Measurements from ENCODE around the gene STARD5.
"Not testable (repeated sequence)": the region's sequence is repeated elsewhere in the genome, so short reads cannot be mapped to it uniquely, and the experiment has no call there.

Gene STARD5

GRCh38 chr15:81323944-81324881 lies at the start of gene STARD5:
Gene STARD5 (minus strand): TSS chr15:81324141. CDS start chr15:81324099, 42 bp downstream.
- DNase-seq (ENCODE audit: low spot score) = peak; percentile 99

- DNase-seq (ENCODE audit: low spot score) = no peak
These were observed 49.2 kb upstream of the STARD5 start for GRCh38 chr15:81373176-81373575.

DNA sequence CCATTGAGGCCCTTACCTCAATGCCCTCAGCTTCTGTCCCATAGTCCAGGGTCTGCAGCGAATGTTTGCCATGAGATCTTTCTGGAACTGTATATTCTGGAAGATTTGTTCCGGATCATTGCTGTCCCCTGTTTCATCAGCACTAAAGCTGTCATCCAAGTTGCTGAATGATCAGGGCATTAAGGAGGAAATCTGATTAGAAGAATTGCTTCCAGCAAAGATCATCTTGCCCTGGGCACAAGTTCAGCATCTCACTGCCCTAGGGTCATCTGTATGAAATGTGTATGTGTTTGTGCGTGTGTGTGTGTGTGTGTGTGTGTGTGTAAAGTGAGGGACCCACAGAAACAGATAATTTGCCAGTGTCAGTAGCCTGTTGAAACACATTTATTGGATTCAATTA lies 48.6 kb upstream of the STARD5 start:
- DNase-seq (ENCODE audit: low spot score) = no peak

DNA sequence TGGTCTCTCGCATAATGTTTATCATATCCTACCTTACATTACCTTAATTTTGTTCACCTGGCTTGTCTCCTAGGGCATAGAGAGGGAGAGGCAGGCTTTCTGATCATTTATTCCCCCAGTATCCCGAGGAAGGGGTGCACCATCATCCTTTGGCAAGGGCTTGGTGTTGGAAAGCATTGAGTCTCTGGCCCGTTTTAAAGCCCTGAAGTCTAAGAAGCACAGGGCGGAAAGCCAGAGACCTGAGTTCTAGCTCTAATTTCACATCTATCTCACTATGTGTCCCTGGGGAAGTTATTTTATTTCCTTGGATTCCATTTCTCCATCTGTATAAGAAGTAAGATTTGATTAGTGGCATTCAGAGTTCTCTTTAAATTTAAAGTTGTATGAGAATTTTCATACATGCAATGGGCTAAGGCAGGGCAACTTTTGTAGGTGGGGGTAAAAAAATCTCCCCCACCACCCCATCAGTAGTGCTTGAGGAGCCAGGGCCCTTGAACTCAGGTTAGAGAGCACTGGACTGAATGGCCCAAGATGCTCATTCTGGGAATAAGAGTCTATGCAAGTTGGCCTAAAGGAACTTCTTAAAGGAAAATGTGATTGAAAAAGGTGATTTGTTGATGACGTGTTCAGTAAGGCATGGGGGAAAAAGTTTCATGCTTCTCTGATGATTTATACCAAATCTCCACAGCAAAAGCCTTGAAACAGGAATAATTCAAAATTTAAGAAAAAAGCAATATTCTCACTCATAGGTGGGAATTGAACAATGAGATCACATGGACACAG lies 40.0 kb upstream of the STARD5 start:
- no peak for DNase-seq (ENCODE audit: low spot score)

GRCh38 chr15:81363276-81363675 lies 39.3 kb upstream of the STARD5 start:
- DNase-seq (ENCODE audit: low spot score) = no peak

GRCh38 chr15:81362790-81363189 lies 38.8 kb upstream of the STARD5 start:
- no peak for DNase-seq (ENCODE audit: low spot score)

DNA sequence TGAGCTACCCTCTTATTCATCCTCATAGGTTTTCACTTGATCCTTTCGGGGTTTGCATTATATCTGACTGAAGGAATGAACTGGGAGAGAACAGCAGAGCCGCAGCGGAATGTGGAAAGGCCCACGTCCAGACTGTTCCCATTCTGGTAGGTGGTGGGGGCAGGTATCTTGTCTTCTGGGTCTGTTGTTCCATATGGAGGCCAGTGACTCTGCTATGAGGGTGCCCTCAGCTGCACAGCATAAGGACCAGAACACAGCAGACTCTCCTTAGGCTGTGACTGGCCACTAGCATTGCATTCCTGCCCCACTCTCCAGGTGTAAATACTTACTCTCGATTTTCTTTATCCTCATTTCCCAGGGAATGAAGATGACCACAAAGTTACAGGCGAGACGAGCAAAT lies 38.0 kb upstream of the STARD5 start:
- DNase-seq (ENCODE audit: low spot score) = no peak

DNA sequence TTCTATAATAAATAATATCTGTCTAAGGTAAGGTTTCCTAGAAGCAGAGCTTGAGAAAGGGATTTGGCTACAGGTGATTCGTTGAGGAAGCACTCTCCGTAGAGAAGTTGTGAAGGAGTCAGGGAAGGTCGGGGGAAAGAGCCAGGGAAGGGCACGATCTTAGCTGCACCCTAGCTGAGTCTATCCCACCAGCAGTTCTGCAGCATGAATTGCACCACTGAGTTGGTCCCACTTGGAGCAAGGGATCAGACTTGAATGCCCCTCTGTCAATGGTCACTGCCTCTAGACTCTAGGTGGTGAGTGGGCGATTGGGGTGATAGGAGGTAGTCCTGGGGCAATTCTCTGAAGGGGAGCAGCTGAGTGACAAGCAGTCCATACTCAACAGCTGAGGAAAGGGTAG lies 36.5 kb upstream of the STARD5 start:
- DNase-seq (ENCODE audit: low spot score) = no peak

DNA sequence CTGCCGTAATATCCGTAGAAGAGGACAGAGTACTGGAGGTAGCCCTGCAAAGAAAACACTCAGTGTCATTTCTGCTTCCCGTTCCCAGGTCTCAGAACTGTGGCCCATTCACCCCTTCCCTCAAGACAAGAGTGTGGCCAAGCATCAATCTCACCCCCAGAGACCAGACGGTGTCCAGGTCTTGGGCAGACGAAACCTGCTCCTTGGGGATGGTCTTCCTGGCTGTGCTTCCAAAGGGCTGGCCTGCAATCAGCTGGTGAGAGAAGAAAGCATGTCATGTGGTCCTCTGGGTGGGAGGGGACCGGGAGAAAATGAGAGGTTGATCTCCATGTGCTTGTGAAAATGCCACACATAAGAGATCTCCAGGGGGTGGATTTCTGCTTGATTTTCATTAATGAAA lies 34.3 kb upstream of the STARD5 start:
- no peak for DNase-seq (ENCODE audit: low spot score)

GRCh38 chr15:81357180-81357686 lies 33.3 kb upstream of the STARD5 start:
- no peak for DNase-seq (ENCODE audit: low spot score)

GRCh38 chr15:81356252-81356651 lies 32.3 kb upstream of the STARD5 start:
- DNase-seq (ENCODE audit: low spot score) = no peak

- no peak for DNase-seq (ENCODE audit: low spot score)
These were observed 27.7 kb upstream of the STARD5 start for GRCh38 chr15:81351651-81352050.

DNA sequence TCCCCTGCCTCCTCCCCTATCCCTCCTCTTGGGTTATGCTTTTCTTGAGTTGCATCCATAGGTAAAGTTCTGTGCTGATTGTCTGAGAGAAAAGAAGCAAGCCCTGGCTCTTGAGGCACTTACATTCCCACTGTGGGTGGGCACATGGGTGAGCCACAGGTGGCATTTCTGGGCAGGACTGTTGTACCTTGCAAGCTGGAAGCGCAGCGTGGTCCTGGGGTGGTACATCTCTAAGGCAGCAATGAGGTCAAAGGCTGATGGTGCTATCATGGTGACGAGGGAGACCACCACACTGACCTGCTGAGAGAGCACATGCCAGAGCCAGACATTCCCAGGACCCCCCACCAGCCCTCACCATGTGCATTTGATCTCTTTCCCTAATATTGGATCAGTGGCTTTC lies 25.3 kb upstream of the STARD5 start:
- DNase-seq (ENCODE audit: low spot score) = no peak

DNA sequence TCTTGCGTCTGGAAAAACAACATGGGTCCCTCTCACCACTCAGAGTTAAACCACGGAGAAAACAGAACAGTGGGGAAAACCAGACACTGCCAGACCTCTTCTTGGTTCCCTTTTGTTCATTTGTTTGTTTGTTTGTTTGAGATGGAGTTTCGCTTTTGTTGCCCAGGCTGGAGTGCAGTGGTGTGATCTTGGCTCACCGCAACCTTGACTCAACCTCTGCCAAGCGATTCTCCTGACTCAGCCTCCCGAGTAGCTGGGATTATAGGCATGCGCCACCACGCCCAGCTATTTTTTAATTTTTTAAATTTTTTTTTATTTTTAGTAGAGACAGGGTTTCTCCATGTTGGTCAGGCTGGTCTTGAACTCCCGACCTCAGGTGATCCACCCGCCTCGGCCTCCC lies 24.8 kb upstream of the STARD5 start:
- DNase-seq (ENCODE audit: low spot score) = not testable (repeated sequence)

DNA sequence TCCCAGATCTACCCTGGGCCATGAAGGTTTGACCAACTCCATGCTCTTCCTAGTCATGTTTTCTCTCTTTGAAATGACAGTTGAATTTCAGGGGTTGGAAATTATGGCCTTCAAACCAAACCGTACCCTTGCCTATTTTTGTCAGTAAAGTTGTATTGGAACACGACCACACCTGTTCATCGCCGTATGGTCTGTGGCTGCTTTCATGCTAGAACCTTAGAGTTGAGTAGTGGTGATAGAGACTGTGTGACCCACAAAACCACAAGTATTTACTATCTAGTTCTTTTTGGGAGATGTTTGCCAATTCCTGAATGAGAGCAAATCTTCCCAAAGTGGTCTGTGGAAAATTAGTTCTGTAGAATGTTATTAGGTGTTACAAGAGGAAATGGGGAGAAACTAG lies 24.0 kb upstream of the STARD5 start:
- no peak for DNase-seq (ENCODE audit: low spot score)

GRCh38 chr15:81346611-81347010 lies 22.7 kb upstream of the STARD5 start:
- DNase-seq (ENCODE audit: low spot score) = no peak

DNA sequence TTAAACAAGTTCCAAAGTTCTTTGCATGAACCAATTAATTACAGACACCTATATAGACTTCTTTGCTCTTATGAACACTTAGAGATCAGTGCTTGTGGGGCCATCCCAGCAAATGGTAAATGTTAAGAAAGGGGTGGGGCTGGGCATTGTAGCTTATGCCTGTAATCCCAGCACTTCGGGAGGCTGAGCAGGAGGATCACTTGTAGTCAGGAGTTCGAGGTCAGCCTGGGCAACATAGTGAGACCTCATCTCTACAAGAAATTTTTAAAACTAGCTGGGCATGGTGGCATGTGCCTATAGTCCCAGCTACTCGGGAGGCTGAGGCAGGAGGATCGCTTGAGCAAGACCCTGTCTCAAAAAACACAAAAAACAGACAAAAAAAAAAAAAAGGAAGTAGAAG lies 19.4 kb upstream of the STARD5 start:
- no peak for DNase-seq (ENCODE audit: low spot score)

DNA sequence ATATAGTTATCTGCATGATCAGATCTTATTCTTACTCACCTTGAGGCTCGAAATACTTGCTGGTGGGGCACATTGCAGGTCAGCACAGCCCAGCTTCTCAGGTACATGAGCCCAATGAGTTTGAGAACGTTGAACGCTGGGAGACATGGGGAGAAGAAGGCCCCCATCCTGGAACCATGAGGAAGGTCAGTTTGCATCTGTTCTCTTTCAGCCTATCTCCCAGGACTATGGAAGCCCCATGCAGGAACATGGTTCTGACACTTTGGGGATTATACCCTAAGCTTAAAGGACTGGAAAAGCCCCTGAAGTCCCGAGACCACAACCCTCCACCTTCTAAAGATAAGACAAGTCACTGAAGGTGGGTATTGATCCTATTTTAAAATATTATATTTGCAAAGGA lies 17.4 kb upstream of the STARD5 start:
- no peak for DNase-seq (ENCODE audit: low spot score)

DNA sequence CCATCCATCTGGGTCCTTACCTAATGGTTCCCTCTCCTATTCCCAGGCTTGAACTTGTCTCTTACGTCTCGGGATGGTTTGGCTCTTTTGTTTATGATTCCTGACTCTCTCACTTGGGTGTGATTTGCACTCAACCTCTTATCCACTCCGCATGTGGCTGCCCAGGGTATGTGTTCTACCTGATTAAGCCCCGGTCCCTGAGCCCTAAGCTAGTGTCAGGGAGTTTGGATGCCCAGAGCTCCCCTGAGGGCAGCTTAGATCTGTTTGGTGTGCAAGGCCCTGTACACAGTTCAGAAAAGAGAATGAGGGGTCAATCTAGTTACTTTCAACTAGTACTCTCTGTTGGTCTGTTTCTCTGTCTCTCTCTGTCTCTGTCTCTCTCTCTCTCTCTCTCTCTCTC lies 15.9 kb upstream of the STARD5 start:
- DNase-seq (ENCODE audit: low spot score) = no peak

GRCh38 chr15:81339321-81339720 lies 15.4 kb upstream of the STARD5 start:
- DNase-seq (ENCODE audit: low spot score) = no peak

- DNase-seq (ENCODE audit: low spot score) = peak; percentile 67
These were observed 14.4 kb upstream of the STARD5 start for GRCh38 chr15:81338170-81339007.

- peak; percentile 49 for DNase-seq (ENCODE audit: low spot score)
These were observed 13.8 kb upstream of the STARD5 start for GRCh38 chr15:81337713-81338157.

Measured in AG08395 (cell line).